Stomach smooth muscle (tissue), 2 donors: ENCODE results near the gene PTPRU.

Experiments
- H3K27ac ChIP-seq: one replicate; pipeline ENCODE4 v1.7.0; 2013; ENCODE audit warnings: mild to moderate bottlenecking, low read length, inconsistent platforms
- H3K27me3 ChIP-seq, 2 donors: one replicate each; pipeline ENCODE4 v1.7.0; 2013; ENCODE audit warnings: low read length in 2 of 2; ENCODE audit not compliant: insufficient read depth in 2 of 2, control insufficient read depth in 1 of 2
- H3K36me3 ChIP-seq, 2 donors: one replicate each; pipeline ENCODE4 v1.7.0; 2013; ENCODE audit warnings: low read length in 2 of 2; ENCODE audit not compliant: control insufficient read depth in 2 of 2, insufficient read depth in 2 of 2
- H3K4me1 ChIP-seq: one replicate; pipeline ENCODE4 v1.7.0; 2013; ENCODE audit warnings: low read length; ENCODE audit not compliant: control insufficient read depth, insufficient read depth
- H3K4me3 ChIP-seq, 2 donors: one replicate each; pipeline ENCODE4 v1.7.0; 2013; ENCODE audit warnings: low read length in 2 of 2
- H3K9ac ChIP-seq, 2 donors: one replicate each; pipeline ENCODE4 v1.7.0; 2013; ENCODE audit warnings: low read length in 2 of 2, mild to moderate bottlenecking in 1 of 2
- H3K9me3 ChIP-seq, 2 donors: one replicate each; pipeline ENCODE4 v1.7.0; 2013; ENCODE audit warnings: low read length in 2 of 2; ENCODE audit not compliant: control insufficient read depth in 2 of 2
- donor health status: healthy.
- donor health status: Pancreatic carcinoma.

The PTPRU gene

GRCh38 chr1:29235955-29236711, at the start of gene PTPRU:
Gene PTPRU, plus strand, starts transcription at chr1:29236522. Its CDS starts 123 bp downstream, at chr1:29236645.
- Histone ChIP-seq H3K27ac (no peak within 1 kb of the TSS), H3K4me1 (peaks cover 27% of the 10 kb centered on the region), H3K9me3 (no peaks in the 10 kb centered on the region), H3K9ac (peak within 1 kb of the TSS; percentile 12 to 71), H3K4me3 (peak within 1 kb of the TSS; percentile 61 to 91), H3K27me3 (peaks cover 0 to 2% of the 10 kb centered on the region in 2 donors), H3K36me3 (no peaks in the 10 kb centered on the region)

- Histone ChIP-seq H3K27me3 (no peaks in the 10 kb centered on the region), H3K27ac (no peak overlapping the region), H3K4me3 (no peak overlapping the region), H3K9ac (no peak overlapping the region), H3K9me3 (no peaks in the 10 kb centered on the region), H3K36me3 (no peaks in the 10 kb centered on the region), H3K4me1 (no peaks in the 10 kb centered on the region)
Observed at GRCh38 chr1:29186707-29187106, 49.6 kb upstream of the PTPRU start.

- H3K4me3 ChIP-seq: no peak overlapping the region
- no peaks in the 10 kb centered on the region for H3K4me1 ChIP-seq
- H3K9ac ChIP-seq: no peak overlapping the region
- H3K36me3 ChIP-seq: peaks cover 11 to 16% of the 10 kb centered on the region in 2 donors
- no peak overlapping the region for H3K27ac ChIP-seq
- no peaks in the 10 kb centered on the region for H3K9me3 ChIP-seq
- H3K27me3 ChIP-seq: no peaks in the 10 kb centered on the region
Observed at GRCh38 chr1:29190718-29191117, 45.6 kb upstream of the PTPRU start.

GRCh38 chr1:29193879-29194455, 42.4 kb upstream of the PTPRU start:
- H3K9me3 ChIP-seq: no peaks in the 10 kb centered on the region
- H3K27me3 ChIP-seq: no peaks in the 10 kb centered on the region
- H3K36me3 ChIP-seq: peaks cover 21 to 23% of the 10 kb centered on the region in 2 donors
- H3K9ac ChIP-seq: no peak overlapping the region
- no peak overlapping the region for H3K4me3 ChIP-seq
- no peak overlapping the region for H3K27ac ChIP-seq
- H3K4me1 ChIP-seq: no peaks in the 10 kb centered on the region

GRCh38 chr1:29195881-29196291, 40.4 kb upstream of the PTPRU start:
- H3K4me1 ChIP-seq: no peaks in the 10 kb centered on the region
- H3K36me3 ChIP-seq: peaks cover 30 to 33% of the 10 kb centered on the region in 2 donors
- H3K9ac ChIP-seq: no peak overlapping the region
- no peak overlapping the region for H3K4me3 ChIP-seq
- no peaks in the 10 kb centered on the region for H3K9me3 ChIP-seq
- H3K27ac ChIP-seq: no peak overlapping the region
- no peaks in the 10 kb centered on the region for H3K27me3 ChIP-seq

GRCh38 chr1:29196863-29197589, 39.3 kb upstream of the PTPRU start:
- Histone ChIP-seq H3K9ac (no peak overlapping the region), H3K4me3 (no peak overlapping the region), H3K27ac (no peak overlapping the region), H3K9me3 (no peaks in the 10 kb centered on the region), H3K36me3 (peaks cover 34 to 41% of the 10 kb centered on the region in 2 donors), H3K27me3 (no peaks in the 10 kb centered on the region), H3K4me1 (peaks cover 3% of the 10 kb centered on the region)

GRCh38 chr1:29197590-29197924, 38.8 kb upstream of the PTPRU start:
- Histone ChIP-seq H3K27ac (no peak overlapping the region), H3K27me3 (no peaks in the 10 kb centered on the region), H3K9ac (no peak overlapping the region), H3K36me3 (peaks cover 34 to 41% of the 10 kb centered on the region in 2 donors), H3K4me1 (peaks cover 8% of the 10 kb centered on the region), H3K9me3 (no peaks in the 10 kb centered on the region), H3K4me3 (no peak overlapping the region)

- H3K9me3 ChIP-seq: no peaks in the 10 kb centered on the region
- no peak overlapping the region for H3K9ac ChIP-seq
- H3K27me3 ChIP-seq: no peaks in the 10 kb centered on the region
- no peak overlapping the region for H3K4me3 ChIP-seq
- H3K36me3 ChIP-seq: peaks cover 34 to 40% of the 10 kb centered on the region in 2 donors
- H3K4me1 ChIP-seq: peaks cover 13% of the 10 kb centered on the region
- H3K27ac ChIP-seq: no peak overlapping the region
Observed at GRCh38 chr1:29197993-29198392, 38.3 kb upstream of the PTPRU start.

GRCh38 chr1:29200906-29201594, 35.3 kb upstream of the PTPRU start:
- no peak overlapping the region for H3K9ac ChIP-seq
- no peak overlapping the region for H3K4me3 ChIP-seq
- H3K27ac ChIP-seq: no peak overlapping the region

GRCh38 chr1:29201595-29202051, 34.7 kb upstream of the PTPRU start:
- peaks cover 15% of the 10 kb centered on the region for H3K4me1 ChIP-seq
- peaks cover 30 to 35% of the 10 kb centered on the region in 2 donors for H3K36me3 ChIP-seq
- no peak overlapping the region for H3K27ac ChIP-seq
- H3K27me3 ChIP-seq: no peaks in the 10 kb centered on the region
- H3K9me3 ChIP-seq: no peaks in the 10 kb centered on the region
- no peak overlapping the region for H3K4me3 ChIP-seq
- peak overlapping the region in 1 of 2 donors; percentile 25 for H3K9ac ChIP-seq

More at GRCh38 chr1:29200906-29201594, 35.3 kb upstream of the PTPRU start:
- Histone ChIP-seq H3K27me3 (no peaks in the 10 kb centered on the region), H3K36me3 (peaks cover 27 to 31% of the 10 kb centered on the region in 2 donors), H3K9me3 (no peaks in the 10 kb centered on the region), H3K4me1 (peaks cover 15% of the 10 kb centered on the region)
